ENCODE measurements around the gene TMEM92.

TMEM92 gene

GRCh38 chr17:50304781-50305404 lies 30.6 kb downstream of the TMEM92 start:
- H3K4me3 ChIP-seq (ENCODE audit: low read depth, low read length), result no peak overlapping the region
- TF ChIP-seq, protein P1, sequence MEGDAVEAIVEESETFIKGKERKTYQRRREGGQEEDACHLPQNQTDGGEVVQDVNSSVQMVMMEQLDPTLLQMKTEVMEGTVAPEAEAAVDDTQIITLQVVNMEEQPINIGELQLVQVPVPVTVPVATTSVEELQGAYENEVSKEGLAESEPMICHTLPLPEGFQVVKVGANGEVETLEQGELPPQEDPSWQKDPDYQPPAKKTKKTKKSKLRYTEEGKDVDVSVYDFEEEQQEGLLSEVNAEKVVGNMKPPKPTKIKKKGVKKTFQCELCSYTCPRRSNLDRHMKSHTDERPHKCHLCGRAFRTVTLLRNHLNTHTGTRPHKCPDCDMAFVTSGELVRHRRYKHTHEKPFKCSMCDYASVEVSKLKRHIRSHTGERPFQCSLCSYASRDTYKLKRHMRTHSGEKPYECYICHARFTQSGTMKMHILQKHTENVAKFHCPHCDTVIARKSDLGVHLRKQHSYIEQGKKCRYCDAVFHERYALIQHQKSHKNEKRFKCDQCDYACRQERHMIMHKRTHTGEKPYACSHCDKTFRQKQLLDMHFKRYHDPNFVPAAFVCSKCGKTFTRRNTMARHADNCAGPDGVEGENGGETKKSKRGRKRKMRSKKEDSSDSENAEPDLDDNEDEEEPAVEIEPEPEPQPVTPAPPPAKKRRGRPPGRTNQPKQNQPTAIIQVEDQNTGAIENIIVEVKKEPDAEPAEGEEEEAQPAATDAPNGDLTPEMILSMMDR (IDR thresholded peaks at IDR 0.05; ENCODE audit: low read depth, low read length), result no peak

GRCh38 chr17:50307654-50308053 lies 33.4 kb downstream of the TMEM92 start:
- TF ChIP-seq, protein P1 (IDR thresholded peaks at IDR 0.05; ENCODE audit: low read depth, low read length), result no peak
- H3K4me3 ChIP-seq (ENCODE audit: low read depth, low read length), result no peak overlapping the region

DNA sequence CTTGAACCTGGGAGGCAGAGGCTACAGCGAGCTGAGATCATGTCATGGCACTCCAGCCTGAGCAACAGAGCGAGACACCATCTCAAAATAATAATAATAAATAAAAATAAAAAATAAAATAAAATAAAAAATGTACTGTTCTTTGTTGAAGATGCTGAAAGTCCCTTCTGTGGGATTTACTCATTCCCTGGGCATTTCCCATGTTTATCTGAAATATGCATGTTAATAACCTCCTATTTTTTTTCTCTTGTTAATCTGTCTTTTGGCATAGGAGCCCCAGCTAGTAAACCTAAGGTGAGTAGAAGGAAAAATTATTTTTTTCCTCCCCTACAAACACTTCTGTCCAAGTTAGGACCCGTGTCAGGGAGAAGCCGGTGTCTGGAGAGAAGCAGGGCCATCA lies 34.4 kb downstream of the TMEM92 start:
- TF ChIP-seq, protein P1 (IDR thresholded peaks at IDR 0.05; ENCODE audit: low read depth, low read length), result no peak
- no peak overlapping the region for H3K4me3 ChIP-seq (ENCODE audit: low read depth, low read length)

DNA sequence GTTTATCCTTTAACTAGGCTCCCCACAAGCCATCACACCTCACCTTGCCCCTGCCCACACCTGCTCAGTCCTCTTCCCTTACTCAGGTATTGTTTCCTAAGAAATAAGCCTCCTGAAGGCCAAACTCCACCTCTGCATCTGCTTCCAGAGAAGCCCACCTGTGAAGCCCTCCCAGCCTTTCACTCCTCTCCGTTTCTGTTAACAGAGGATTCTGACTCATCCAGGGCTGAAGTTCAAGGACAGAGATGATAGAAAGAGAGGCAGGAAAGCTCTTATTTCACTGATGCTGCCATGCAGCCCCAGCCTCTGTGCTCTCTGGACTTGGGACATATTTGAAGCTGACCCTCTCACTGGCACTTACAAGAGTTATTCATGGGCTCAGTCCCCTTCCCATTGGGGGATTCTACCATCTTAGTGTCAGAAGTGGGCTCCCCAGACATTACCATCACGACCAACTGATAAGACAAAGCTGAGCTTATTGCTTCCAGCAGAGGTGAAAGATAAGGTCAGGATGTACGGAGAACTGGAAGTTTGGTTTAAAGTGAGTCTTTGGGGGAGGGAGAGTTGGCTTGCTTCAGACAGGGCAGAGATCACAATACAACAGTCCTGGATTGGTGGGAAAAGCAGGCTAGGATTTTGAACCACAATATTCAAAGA lies 36.3 kb downstream of the TMEM92 start:
- no peak overlapping the region for H3K4me3 ChIP-seq (ENCODE audit: low read depth, low read length)
- TF ChIP-seq, protein P1 (IDR thresholded peaks at IDR 0.05; ENCODE audit: low read depth, low read length), result no peak

GRCh38 chr17:50311112-50311460 lies 36.8 kb downstream of the TMEM92 start:
- TF ChIP-seq, protein P1 (IDR thresholded peaks at IDR 0.05; ENCODE audit: low read depth, low read length), result no peak
- H3K4me3 ChIP-seq (ENCODE audit: low read depth, low read length), result no peak overlapping the region

GRCh38 chr17:50311483-50311882 lies 37.2 kb downstream of the TMEM92 start:
- no peak overlapping the region for H3K4me3 ChIP-seq (ENCODE audit: low read depth, low read length)
- TF ChIP-seq, protein P1 (IDR thresholded peaks at IDR 0.05; ENCODE audit: low read depth, low read length), result no peak

DNA sequence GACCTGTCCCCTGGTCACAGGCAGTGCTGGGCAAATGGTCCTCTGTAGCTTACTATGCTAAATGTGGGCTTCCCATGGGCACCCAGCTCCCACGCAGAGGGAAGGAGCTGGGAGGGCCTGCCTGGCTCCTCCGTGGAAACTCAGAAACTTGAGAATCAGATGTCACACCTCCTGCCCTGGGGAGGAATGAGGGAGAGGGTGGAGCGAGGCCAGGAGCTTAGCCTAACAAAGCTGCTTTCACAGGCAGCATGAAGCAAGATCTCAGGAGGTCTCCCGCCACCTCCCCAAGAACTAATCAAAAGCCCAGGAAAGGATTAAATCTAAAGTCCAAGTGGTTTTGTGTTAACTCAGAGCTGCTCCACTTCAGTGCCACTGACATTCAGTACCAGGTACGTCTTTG lies 38.0 kb downstream of the TMEM92 start:
- no peak overlapping the region for H3K4me3 ChIP-seq (ENCODE audit: low read depth, low read length)
- TF ChIP-seq, protein P1 (IDR thresholded peaks at IDR 0.05; ENCODE audit: low read depth, low read length), result no peak

All from WI38 (cell line).